Measurements from ENCODE around the gene TBC1D22A.

GRCh38 chr22:46884365-46884764, 121.9 kb downstream of the TBC1D22A start:
- TF ChIP-seq, protein P1, sequence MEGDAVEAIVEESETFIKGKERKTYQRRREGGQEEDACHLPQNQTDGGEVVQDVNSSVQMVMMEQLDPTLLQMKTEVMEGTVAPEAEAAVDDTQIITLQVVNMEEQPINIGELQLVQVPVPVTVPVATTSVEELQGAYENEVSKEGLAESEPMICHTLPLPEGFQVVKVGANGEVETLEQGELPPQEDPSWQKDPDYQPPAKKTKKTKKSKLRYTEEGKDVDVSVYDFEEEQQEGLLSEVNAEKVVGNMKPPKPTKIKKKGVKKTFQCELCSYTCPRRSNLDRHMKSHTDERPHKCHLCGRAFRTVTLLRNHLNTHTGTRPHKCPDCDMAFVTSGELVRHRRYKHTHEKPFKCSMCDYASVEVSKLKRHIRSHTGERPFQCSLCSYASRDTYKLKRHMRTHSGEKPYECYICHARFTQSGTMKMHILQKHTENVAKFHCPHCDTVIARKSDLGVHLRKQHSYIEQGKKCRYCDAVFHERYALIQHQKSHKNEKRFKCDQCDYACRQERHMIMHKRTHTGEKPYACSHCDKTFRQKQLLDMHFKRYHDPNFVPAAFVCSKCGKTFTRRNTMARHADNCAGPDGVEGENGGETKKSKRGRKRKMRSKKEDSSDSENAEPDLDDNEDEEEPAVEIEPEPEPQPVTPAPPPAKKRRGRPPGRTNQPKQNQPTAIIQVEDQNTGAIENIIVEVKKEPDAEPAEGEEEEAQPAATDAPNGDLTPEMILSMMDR (conservative IDR thresholded peaks at IDR 0.05; ENCODE audit: low read length), result no peak
- TF ChIP-seq EZH2phosphoT487 (IDR thresholded peaks at IDR 0.05; ENCODE audit: borderline replicate concordance, low read depth, low read length), result no peak

Data from OCI-LY7 (cell line).